ENCODE results near the gene CARD11. TPM values are rescaled to one million over a fixed set of nuclear protein-coding genes. Genes with fewer than 3 reads are reported as not detected.
A peak's percentile ranks its signal among the peaks of the same experiment; 100 is the strongest.

CARD11 gene
- total and polyA plus RNA-seq, 2 donors (not counting 1 experiment from before 2014, with no cell fraction given), result 129 to 135 TPM

DNA sequence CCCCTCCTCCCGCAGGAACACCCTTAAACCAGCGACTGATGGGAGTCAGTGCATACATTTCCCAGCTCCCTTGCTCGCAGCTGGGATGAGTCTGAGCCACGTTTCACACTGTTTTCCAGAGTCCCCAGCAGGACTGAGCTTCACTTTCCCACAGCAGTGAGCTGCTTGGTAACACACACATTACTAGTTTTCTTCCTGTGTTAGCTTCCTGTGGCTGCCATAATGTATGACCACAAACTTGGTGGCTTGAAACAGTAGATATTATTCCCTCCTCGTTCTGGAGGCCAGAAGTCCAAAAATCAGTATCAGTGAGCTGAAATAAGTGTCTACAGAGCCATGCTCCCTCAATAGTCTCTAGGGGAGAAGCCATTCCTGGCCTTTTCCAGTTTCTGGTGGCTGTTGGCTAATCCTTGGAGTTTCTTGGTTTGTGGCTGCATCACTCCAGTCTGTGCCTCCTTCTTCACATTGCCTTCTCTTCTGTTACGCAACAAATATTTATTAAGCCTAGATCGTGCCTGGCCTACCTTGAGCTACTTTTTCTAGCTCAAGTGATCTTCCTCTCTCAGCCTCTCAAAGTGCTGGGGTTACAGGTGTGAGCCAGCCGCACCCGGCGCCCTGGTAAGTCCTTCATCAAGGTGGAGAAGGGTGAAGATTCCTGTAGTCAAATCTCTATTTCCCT, 26.2 kb upstream of the CARD11 start:
- H3K36me3 ChIP-seq (replicated peaks in 1 of 2; ENCODE audit: control extremely low read depth in 1 of 2, control insufficient read depth in 1 of 2, extremely low read depth in 1 of 2, insufficient read depth in 2 of 2, low read length in 1 of 2), result no peaks in the 10 kb centered on the region
- H3K4me1 ChIP-seq (ENCODE audit: control insufficient read depth in 2 of 2, insufficient read depth in 2 of 2, low read length in 2 of 2), result peaks cover 50 to 51% of the 10 kb centered on the region in 2 donors
- 58% methylated on average over 5 of the region's 10 CpGs for WGBS (ENCODE audit: insufficient coverage)
- no peak overlapping the region for H3K4me2 ChIP-seq (replicated peaks; ENCODE audit: low read depth, low read length, poor library complexity, severe bottlenecking)
- H3K27ac Mint-ChIP-seq, result no peak overlapping the region
- no peak for DNase-seq
- no peak overlapping the region for H2AFZ ChIP-seq (ENCODE audit: insufficient read depth, low read depth, low read length, poor library complexity, severe bottlenecking)
- no peak overlapping the region for H3K4me3 Mint-ChIP-seq
- H3K4me1 Mint-ChIP-seq, result peaks cover 53% of the 10 kb centered on the region
- H3K9ac ChIP-seq (ENCODE audit: low read length), result no peak overlapping the region
- CTCF ChIA-PET, result interaction anchor here (1.4 to 8.1 kb wide), 4 partner anchors 17 to 183 kb away, joined by 4 to 74 read pairs (median 9); no protein-coding TSS in a partner anchor
- no peaks in the 10 kb centered on the region for H4K20me1 ChIP-seq (ENCODE audit: control insufficient read depth, insufficient read depth, low read length, poor library complexity, severe bottlenecking)
- H3K9me3 ChIP-seq (ENCODE audit: control extremely low read depth in 1 of 3, control insufficient read depth in 2 of 3, insufficient read depth in 1 of 3, low read length in 2 of 3), result peaks cover 0 to 8% (median 4%) of the 10 kb centered on the region in 3 donors
- no peak overlapping the region for H3K27ac ChIP-seq (ENCODE audit: low read length in 2 of 2)
- H3K9me3 Mint-ChIP-seq (ENCODE audit: insufficient read depth), result peaks cover 7% of the 10 kb centered on the region
- H3K4me3 ChIP-seq (ENCODE audit: control extremely low read depth in 1 of 5, extremely low read depth in 1 of 5, insufficient read depth in 1 of 5, low read depth in 2 of 5, low read length in 4 of 5), result no peak overlapping the region
- H3K27me3 ChIP-seq (replicated peaks in 1 of 4; ENCODE audit: control extremely low read depth in 1 of 4, control insufficient read depth in 3 of 4, insufficient read depth in 4 of 4, low read length in 3 of 4), result no peaks in the 10 kb centered on the region
- H3K79me2 ChIP-seq (ENCODE audit: control insufficient read depth, insufficient read depth, low read length), result no peaks in the 10 kb centered on the region
- peaks cover 3% of the 10 kb centered on the region for H3K27me3 Mint-ChIP-seq
- POLR2A ChIA-PET, result no interaction called here
- ATAC-seq (ENCODE audit: low read depth), result no peak
- TF ChIP-seq EZH2 (IDR thresholded peaks at IDR 0.05; ENCODE audit: borderline replicate concordance, insufficient read depth, low read depth, low read length, poor library complexity, severe bottlenecking), result no peak
- TF ChIP-seq, protein P1, sequence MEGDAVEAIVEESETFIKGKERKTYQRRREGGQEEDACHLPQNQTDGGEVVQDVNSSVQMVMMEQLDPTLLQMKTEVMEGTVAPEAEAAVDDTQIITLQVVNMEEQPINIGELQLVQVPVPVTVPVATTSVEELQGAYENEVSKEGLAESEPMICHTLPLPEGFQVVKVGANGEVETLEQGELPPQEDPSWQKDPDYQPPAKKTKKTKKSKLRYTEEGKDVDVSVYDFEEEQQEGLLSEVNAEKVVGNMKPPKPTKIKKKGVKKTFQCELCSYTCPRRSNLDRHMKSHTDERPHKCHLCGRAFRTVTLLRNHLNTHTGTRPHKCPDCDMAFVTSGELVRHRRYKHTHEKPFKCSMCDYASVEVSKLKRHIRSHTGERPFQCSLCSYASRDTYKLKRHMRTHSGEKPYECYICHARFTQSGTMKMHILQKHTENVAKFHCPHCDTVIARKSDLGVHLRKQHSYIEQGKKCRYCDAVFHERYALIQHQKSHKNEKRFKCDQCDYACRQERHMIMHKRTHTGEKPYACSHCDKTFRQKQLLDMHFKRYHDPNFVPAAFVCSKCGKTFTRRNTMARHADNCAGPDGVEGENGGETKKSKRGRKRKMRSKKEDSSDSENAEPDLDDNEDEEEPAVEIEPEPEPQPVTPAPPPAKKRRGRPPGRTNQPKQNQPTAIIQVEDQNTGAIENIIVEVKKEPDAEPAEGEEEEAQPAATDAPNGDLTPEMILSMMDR (IDR thresholded peaks at IDR 0.05), result no peak
- intact Hi-C loops (cut with micrococcal nuclease), result loop anchor here (2.0 to 10.0 kb wide), 3 partner anchors 27 to 205 kb away; partner anchors contain the start of gene CARD11

DNA sequence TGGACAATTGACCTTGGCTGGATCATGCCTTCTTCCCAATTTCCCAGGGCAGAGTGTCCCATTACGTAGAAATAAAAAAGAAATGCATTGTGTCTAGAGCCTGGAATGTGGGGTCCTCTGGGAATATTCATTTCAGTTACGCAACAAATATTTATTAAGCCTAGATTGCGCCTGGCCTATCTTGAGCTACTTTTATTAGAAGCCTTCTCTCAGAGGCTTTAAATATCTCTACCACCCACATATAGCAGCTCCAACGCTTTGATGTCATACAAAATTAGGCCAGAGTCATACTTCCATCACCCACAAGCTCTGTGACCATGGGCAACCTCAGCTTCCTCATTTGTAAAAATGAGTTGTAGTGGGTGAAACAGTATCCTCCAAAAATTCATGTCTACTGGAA, 24.9 kb upstream of the CARD11 start:
- H3K9me3 Mint-ChIP-seq (ENCODE audit: insufficient read depth), result peaks cover 7% of the 10 kb centered on the region
- intact Hi-C loops (cut with micrococcal nuclease), result loop anchor here (2.0 to 10.0 kb wide), 3 partner anchors 26 to 204 kb away; partner anchors contain the start of gene CARD11
- WGBS (ENCODE audit: insufficient coverage), result no CpG with 5 or more reads among the region's 4 CpGs
- peak overlapping the region; percentile 50 for H3K4me2 ChIP-seq (replicated peaks; ENCODE audit: low read depth, low read length, poor library complexity, severe bottlenecking)
- H3K27me3 ChIP-seq (replicated peaks in 1 of 4; ENCODE audit: control extremely low read depth in 1 of 4, control insufficient read depth in 3 of 4, insufficient read depth in 4 of 4, low read length in 3 of 4), result no peaks in the 10 kb centered on the region
- ChIA-PET CTCF (interaction anchor here (1.3 to 8.1 kb wide), 4 partner anchors 19 to 87 kb away, joined by 4 to 74 read pairs (median 9); no protein-coding TSS in a partner anchor), POLR2A (interaction anchor here (0.7 kb wide), 1 partner anchor 24 kb away, joined by 6 read pairs; no protein-coding TSS in a partner anchor)
- H3K9ac ChIP-seq (ENCODE audit: low read length), result no peak overlapping the region
- peaks cover 3% of the 10 kb centered on the region for H3K27me3 Mint-ChIP-seq
- H3K9me3 ChIP-seq (ENCODE audit: control extremely low read depth in 1 of 3, control insufficient read depth in 2 of 3, insufficient read depth in 1 of 3, low read length in 2 of 3), result peaks cover 0 to 8% (median 4%) of the 10 kb centered on the region in 3 donors
- peak overlapping the region; percentile 40 for H3K4me3 Mint-ChIP-seq
- H3K27ac ChIP-seq (ENCODE audit: low read length in 2 of 2), result peak overlapping the region in 1 of 2 donors; percentile 60
- H3K4me1 Mint-ChIP-seq, result peaks cover 60% of the 10 kb centered on the region
- no peaks in the 10 kb centered on the region for H3K79me2 ChIP-seq (ENCODE audit: control insufficient read depth, insufficient read depth, low read length)
- H3K4me3 ChIP-seq (ENCODE audit: control extremely low read depth in 1 of 5, extremely low read depth in 1 of 5, insufficient read depth in 1 of 5, low read depth in 2 of 5, low read length in 4 of 5), result no peak overlapping the region
- H3K4me1 ChIP-seq (ENCODE audit: control insufficient read depth in 2 of 2, insufficient read depth in 2 of 2, low read length in 2 of 2), result peaks cover 50 to 52% of the 10 kb centered on the region in 2 donors
- TF ChIP-seq, protein P1 (IDR thresholded peaks at IDR 0.05), result no peak
- TF ChIP-seq EZH2 (IDR thresholded peaks at IDR 0.05; ENCODE audit: borderline replicate concordance, insufficient read depth, low read depth, low read length, poor library complexity, severe bottlenecking), result no peak
- no peak overlapping the region for H2AFZ ChIP-seq (ENCODE audit: insufficient read depth, low read depth, low read length, poor library complexity, severe bottlenecking)
- ATAC-seq (ENCODE audit: low read depth) (peak; percentile 71), DNase-seq (peak; percentile 79)
- no peaks in the 10 kb centered on the region for H4K20me1 ChIP-seq (ENCODE audit: control insufficient read depth, insufficient read depth, low read length, poor library complexity, severe bottlenecking)
- peak overlapping the region; percentile 5 for H3K27ac Mint-ChIP-seq
- no peaks in the 10 kb centered on the region for H3K36me3 ChIP-seq (replicated peaks in 1 of 2; ENCODE audit: control extremely low read depth in 1 of 2, control insufficient read depth in 1 of 2, extremely low read depth in 1 of 2, insufficient read depth in 2 of 2, low read length in 1 of 2)
